Endothelial cell (in vitro differentiated cells): ENCODE measurements around the gene LOXL3. TPM values are rescaled to one million over a fixed set of nuclear protein-coding genes. Genes with fewer than 3 reads are reported as not detected.

Source experiments
- DNase-seq: peaks from one replicate; pipeline ENCODE4 v3.0.0; 2021; ENCODE audit warnings: low spot score
- H3K27ac Mint-ChIP-seq: one replicate; pipeline ENCODE4 v1.8.0; 2021; ENCODE audit warnings: mixed read lengths, inconsistent platforms; ENCODE audit not compliant: unreplicated experiment
- H3K27me3 Mint-ChIP-seq: one replicate; pipeline ENCODE4 v1.8.0; 2021; ENCODE audit warnings: mild to moderate bottlenecking, moderate library complexity, mixed read lengths, inconsistent platforms; ENCODE audit not compliant: unreplicated experiment
- H3K36me3 Mint-ChIP-seq: one replicate; pipeline ENCODE4 v1.8.0; 2021; ENCODE audit warnings: mild to moderate bottlenecking, low read depth, mixed read lengths, inconsistent platforms; ENCODE audit not compliant: unreplicated experiment
- H3K4me1 Mint-ChIP-seq: one replicate; pipeline ENCODE4 v1.8.0; 2021; ENCODE audit warnings: mild to moderate bottlenecking, mixed read lengths, inconsistent platforms; ENCODE audit not compliant: unreplicated experiment
- H3K4me3 Mint-ChIP-seq: one replicate; pipeline ENCODE4 v1.8.0; 2021; ENCODE audit warnings: mild to moderate bottlenecking, mixed read lengths, inconsistent platforms; ENCODE audit not compliant: unreplicated experiment
- H3K9me3 Mint-ChIP-seq: one replicate; pipeline ENCODE4 v1.8.0; 2021; ENCODE audit warnings: mixed read lengths, inconsistent platforms; ENCODE audit not compliant: unreplicated experiment
- total RNA-seq: library from RNA; stranded (reverse); fragmentation: NEBNext Ultra II Directional; extraction: Animal tissue kit (Norgen Biotek cat#: 25700); gene quantifications from one replicate; pipeline ENCODE4 v1.2.1, GENCODE V29; 2021; ENCODE audit not compliant: unreplicated experiment
- TF ChIP-seq, protein P1 (sequence below): fragments of 200-600 bp; sonication (generic); IDR thresholded peaks from one replicate; pipeline ENCODE4 v1.5.0; 2021; ENCODE audit warnings: antibody characterized with exemption; ENCODE audit not compliant: unreplicated experiment

Gene LOXL3
- total RNA-seq, 1 donor from 2014 or later: 10.0 TPM

DNA sequence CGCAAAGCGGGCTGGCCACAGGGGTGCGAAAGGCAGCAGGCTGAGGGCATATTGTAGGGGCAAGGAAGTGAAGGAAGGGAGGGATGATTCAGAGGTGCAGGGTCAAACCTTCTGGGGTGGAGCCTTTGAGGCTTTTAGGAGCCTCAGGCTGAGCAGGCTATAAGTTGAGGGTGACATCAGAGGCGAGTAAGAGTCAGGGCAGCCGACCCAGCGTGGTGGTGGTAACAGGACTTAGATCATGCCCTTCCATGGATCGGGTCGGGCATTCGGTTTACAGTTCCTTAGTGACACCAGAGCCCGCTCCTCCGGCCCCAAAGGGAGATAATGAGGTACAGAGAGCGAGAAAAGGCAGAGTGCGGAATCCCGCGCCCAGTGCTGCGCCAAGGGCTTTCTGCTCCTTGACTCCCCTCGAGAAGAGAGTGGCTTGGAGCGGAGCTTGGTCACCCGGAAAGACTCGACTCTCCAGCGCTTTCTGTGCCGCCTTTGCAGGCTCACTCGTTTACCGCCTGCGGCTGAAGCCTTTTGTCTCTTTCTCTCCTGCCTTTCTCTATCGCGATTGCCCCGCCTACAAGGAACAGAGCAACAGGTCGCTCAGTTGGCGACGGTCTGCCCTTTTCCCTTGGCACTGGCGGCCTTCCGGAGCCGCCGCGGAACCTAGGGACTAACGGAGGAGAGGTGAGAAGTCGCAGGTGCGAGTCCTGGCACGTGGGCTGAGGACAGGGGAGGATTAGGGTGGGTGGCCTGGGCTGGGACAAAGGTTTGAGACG lies 55.1 kb downstream of the LOXL3 start:
- peaks cover 13% of the 10 kb centered on the region for H3K4me1 Mint-ChIP-seq
- peaks cover 7% of the 10 kb centered on the region for H3K36me3 Mint-ChIP-seq
- H3K9me3 Mint-ChIP-seq: no peaks in the 10 kb centered on the region
- no peak overlapping the region for H3K27ac Mint-ChIP-seq
- no peak for DNase-seq
- TF ChIP-seq, protein P1, sequence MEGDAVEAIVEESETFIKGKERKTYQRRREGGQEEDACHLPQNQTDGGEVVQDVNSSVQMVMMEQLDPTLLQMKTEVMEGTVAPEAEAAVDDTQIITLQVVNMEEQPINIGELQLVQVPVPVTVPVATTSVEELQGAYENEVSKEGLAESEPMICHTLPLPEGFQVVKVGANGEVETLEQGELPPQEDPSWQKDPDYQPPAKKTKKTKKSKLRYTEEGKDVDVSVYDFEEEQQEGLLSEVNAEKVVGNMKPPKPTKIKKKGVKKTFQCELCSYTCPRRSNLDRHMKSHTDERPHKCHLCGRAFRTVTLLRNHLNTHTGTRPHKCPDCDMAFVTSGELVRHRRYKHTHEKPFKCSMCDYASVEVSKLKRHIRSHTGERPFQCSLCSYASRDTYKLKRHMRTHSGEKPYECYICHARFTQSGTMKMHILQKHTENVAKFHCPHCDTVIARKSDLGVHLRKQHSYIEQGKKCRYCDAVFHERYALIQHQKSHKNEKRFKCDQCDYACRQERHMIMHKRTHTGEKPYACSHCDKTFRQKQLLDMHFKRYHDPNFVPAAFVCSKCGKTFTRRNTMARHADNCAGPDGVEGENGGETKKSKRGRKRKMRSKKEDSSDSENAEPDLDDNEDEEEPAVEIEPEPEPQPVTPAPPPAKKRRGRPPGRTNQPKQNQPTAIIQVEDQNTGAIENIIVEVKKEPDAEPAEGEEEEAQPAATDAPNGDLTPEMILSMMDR: no peak
- H3K27me3 Mint-ChIP-seq: peaks cover 35% of the 10 kb centered on the region
- H3K4me3 Mint-ChIP-seq: peak overlapping the region; percentile 78

DNA sequence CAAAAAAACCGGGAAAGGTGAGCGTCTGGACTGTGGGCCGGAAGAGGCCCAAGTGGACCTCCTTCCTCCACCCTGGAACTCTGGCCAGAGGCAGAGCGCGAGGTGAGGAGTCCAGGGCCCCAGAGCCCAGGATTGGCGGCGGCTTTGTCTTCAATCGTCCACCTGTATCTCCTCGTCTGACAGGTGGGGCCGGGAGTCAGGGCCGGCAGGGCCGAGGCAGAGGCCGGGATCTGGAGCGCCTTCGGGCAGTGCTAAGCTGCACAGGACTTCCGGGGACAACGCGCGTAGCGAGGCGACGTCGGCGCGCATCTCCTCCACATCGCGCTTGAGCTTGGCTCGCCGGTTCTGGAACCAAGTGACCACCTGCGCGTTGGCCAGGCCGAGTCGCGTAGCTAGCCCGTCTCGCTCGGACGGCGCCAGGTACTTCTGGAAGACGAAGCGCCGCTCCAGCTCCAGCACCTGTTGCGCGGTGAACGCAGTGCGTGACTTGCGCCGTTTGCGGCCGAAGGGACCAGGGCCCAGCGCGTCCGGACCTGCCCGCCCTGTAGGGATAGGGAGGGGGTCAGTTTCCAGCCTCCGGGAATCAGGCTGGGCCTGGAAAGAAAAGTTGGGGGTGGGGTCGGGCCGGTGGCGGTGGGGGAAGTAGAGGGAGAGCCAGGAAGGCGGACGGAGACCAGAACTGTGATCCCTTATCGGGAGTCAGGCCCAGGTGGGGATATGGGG lies 55.8 kb downstream of the LOXL3 start:
- H3K27me3 Mint-ChIP-seq: peaks cover 36% of the 10 kb centered on the region
- H3K27ac Mint-ChIP-seq: no peak overlapping the region
- H3K4me1 Mint-ChIP-seq: peaks cover 13% of the 10 kb centered on the region
- TF ChIP-seq, protein P1: no peak
- H3K4me3 Mint-ChIP-seq: peak overlapping the region; percentile 77
- no peaks in the 10 kb centered on the region for H3K9me3 Mint-ChIP-seq
- H3K36me3 Mint-ChIP-seq: peaks cover 11% of the 10 kb centered on the region
- no peak for DNase-seq

DNA sequence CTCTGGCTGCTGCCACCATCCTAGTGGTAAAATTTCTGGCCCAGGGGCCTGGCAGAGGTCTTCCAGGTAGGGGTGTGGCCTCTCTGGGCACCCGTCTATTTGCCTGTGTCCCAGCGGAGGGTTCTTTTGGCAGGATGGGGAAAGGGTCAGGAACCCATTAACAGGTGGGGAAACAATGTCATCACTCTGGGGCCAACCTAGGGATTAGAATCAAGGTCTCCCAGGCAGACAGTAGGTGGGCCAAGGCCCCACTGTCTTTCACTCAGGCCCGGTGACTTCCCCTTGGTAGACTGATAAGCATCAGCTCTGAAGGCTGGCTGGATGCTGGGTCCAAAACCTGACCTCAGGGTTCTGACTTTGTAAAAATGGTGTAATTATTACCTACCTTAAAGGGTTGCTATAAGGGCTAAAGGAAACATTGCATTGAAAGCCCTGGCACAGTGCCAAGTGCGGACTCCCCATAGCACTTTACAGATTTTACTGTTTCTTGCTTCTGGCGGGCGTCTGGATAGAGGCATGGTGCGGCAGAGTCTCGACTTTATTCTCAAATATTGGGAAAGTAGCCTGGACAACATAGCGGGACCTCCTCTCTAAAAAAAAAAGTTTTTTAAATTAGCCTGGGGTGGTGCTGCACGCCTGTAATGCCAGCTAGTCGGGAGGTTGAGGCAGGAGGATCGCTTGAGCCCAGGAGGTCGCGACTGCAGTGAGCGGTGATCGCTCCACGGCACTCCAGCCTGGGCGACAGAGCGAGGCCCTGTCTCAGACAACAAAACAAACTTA lies 56.6 kb downstream of the LOXL3 start:
- Mint-ChIP-seq H3K36me3 (peaks cover 13% of the 10 kb centered on the region), H3K4me1 (peaks cover 13% of the 10 kb centered on the region), H3K27ac (no peak overlapping the region), H3K4me3 (peak overlapping the region; percentile 77), H3K27me3 (peaks cover 37% of the 10 kb centered on the region), H3K9me3 (no peaks in the 10 kb centered on the region)
- TF ChIP-seq, protein P1: no peak
- DNase-seq: no peak

DNA sequence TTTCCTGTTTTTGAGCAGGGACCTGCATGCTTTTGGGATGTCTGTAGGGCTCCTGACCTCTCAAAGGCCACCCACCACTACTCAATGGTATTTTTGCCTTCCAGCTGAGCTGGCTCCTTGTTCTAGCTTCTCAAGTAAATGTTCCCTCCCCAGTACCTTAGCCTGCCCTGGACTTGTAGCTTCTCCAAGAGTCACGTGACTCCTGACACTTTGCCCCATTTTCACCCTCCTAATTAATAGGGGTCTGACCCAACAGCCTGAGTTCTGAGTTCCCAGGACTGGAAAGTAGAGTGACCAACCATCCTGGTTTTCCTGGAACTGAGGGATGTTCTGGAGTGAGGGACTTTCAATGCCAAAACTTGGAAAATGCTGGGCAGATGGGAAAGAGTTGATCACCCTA lies 58.3 kb downstream of the LOXL3 start:
- Mint-ChIP-seq H3K4me1 (peaks cover 13% of the 10 kb centered on the region), H3K27ac (no peak overlapping the region)
- TF ChIP-seq, protein P1: no peak

More for the DNA sequence above, 58.3 kb downstream of the LOXL3 start:
- peaks cover 26% of the 10 kb centered on the region for H3K36me3 Mint-ChIP-seq
- H3K4me3 Mint-ChIP-seq: no peak overlapping the region
- DNase-seq: no peak
- H3K9me3 Mint-ChIP-seq: no peaks in the 10 kb centered on the region
- peaks cover 29% of the 10 kb centered on the region for H3K27me3 Mint-ChIP-seq
